GM18873 (cell line): ENCODE measurements around the gene ABLIM1.
A peak's percentile ranks its signal among the peaks of the same experiment; 100 is the strongest.

Experiments
- ATAC-seq: cut with Tn5 transposase; IDR thresholded peaks from one replicate; pipeline ENCODE4 v1.9.1; 2021; ENCODE audit warnings: mild to moderate bottlenecking, moderate library complexity, moderate number of reproducible peaks; ENCODE audit not compliant: unreplicated experiment, low FRiP score

Gene ABLIM1

GRCh38 chr10:114552050-114552449 lies 106.0 kb downstream of the ABLIM1 start:
- ATAC-seq: no peak

- no peak for ATAC-seq
These were observed 106.5 kb downstream of the ABLIM1 start for GRCh38 chr10:114551636-114551972.

GRCh38 chr10:114550756-114551635 lies 107.1 kb downstream of the ABLIM1 start:
- no peak for ATAC-seq

GRCh38 chr10:114548662-114549061 lies 109.4 kb downstream of the ABLIM1 start:
- ATAC-seq: no peak

- no peak for ATAC-seq
These were observed 110.6 kb downstream of the ABLIM1 start for GRCh38 chr10:114547514-114547913.

- no peak for ATAC-seq
These were observed 111.0 kb downstream of the ABLIM1 start for GRCh38 chr10:114547056-114547455.

GRCh38 chr10:114545819-114546218 lies 112.3 kb downstream of the ABLIM1 start:
- no peak for ATAC-seq

GRCh38 chr10:114545071-114545470 lies 113.0 kb downstream of the ABLIM1 start:
- ATAC-seq: no peak

GRCh38 chr10:114544045-114544659 lies 113.9 kb downstream of the ABLIM1 start:
- peak; percentile 97 for ATAC-seq

- no peak for ATAC-seq
These were observed 114.6 kb downstream of the ABLIM1 start for GRCh38 chr10:114543456-114543855.

- ATAC-seq: no peak
These were observed 115.7 kb downstream of the ABLIM1 start for GRCh38 chr10:114542373-114542772.

GRCh38 chr10:114541797-114542160 lies 116.3 kb downstream of the ABLIM1 start:
- no peak for ATAC-seq

GRCh38 chr10:114541081-114541796 lies 116.8 kb downstream of the ABLIM1 start:
- ATAC-seq: no peak

GRCh38 chr10:114540236-114540635 lies 117.8 kb downstream of the ABLIM1 start:
- ATAC-seq: no peak

GRCh38 chr10:114539623-114540022 lies 118.5 kb downstream of the ABLIM1 start:
- ATAC-seq: no peak

- ATAC-seq: no peak
These were observed 119.7 kb downstream of the ABLIM1 start for GRCh38 chr10:114538181-114538906.

GRCh38 chr10:114537736-114538135 lies 120.3 kb downstream of the ABLIM1 start:
- no peak for ATAC-seq

GRCh38 chr10:114534571-114534981 lies 123.5 kb downstream of the ABLIM1 start:
- no peak for ATAC-seq

GRCh38 chr10:114532226-114532625 lies 125.8 kb downstream of the ABLIM1 start:
- ATAC-seq: no peak

GRCh38 chr10:114526504-114527238 lies 131.4 kb downstream of the ABLIM1 start:
- ATAC-seq: peak; percentile 97
